Type B pancreatic cell (in vitro differentiated cells): Measurements from ENCODE around the gene CAMSAP1. TPM values are rescaled to one million over a fixed set of nuclear protein-coding genes. Genes with fewer than 3 reads are reported as not detected.

Experiments used
- DNase-seq: peaks from one replicate; pipeline ENCODE4 v3.0.0; 2021; ENCODE audit warnings: mixed read lengths; ENCODE audit not compliant: unreplicated experiment; ENCODE audit errors: extremely low spot score
- H3K27ac Mint-ChIP-seq: 2 replicates; pipeline ENCODE4 v1.8.0; 2021; ENCODE audit warnings: mild to moderate bottlenecking, mixed read lengths
- H3K27me3 Mint-ChIP-seq: 2 replicates; pipeline ENCODE4 v1.8.0; 2021; ENCODE audit warnings: mixed read lengths
- H3K36me3 Mint-ChIP-seq: 2 replicates; pipeline ENCODE4 v1.8.0; 2021; ENCODE audit warnings: mixed read lengths
- H3K4me1 Mint-ChIP-seq: one replicate; pipeline ENCODE4 v1.8.0; 2021; ENCODE audit warnings: mixed read lengths; ENCODE audit not compliant: unreplicated experiment
- H3K4me3 Mint-ChIP-seq: 2 replicates; pipeline ENCODE4 v1.8.0; 2021; ENCODE audit warnings: mild to moderate bottlenecking, mixed read lengths
- H3K9me3 Mint-ChIP-seq: 2 replicates; pipeline ENCODE4 v1.8.0; 2021; ENCODE audit warnings: mixed read lengths
- total RNA-seq: library from RNA; stranded (reverse); gene quantifications from 2 replicates; pipeline ENCODE4 v1.2.1, GENCODE V29; 2021; ENCODE audit warnings: low replicate concordance
- TF ChIP-seq, protein P1 (sequence below): fragments of 200-600 bp; sonication (generic); conservative IDR thresholded peaks from 2 replicates; pipeline ENCODE4 v1.5.0; 2021; ENCODE audit warnings: antibody characterized with exemption, mild to moderate bottlenecking

Gene CAMSAP1
- total RNA-seq, 1 donor from 2014 or later = 58.2 TPM

DNA sequence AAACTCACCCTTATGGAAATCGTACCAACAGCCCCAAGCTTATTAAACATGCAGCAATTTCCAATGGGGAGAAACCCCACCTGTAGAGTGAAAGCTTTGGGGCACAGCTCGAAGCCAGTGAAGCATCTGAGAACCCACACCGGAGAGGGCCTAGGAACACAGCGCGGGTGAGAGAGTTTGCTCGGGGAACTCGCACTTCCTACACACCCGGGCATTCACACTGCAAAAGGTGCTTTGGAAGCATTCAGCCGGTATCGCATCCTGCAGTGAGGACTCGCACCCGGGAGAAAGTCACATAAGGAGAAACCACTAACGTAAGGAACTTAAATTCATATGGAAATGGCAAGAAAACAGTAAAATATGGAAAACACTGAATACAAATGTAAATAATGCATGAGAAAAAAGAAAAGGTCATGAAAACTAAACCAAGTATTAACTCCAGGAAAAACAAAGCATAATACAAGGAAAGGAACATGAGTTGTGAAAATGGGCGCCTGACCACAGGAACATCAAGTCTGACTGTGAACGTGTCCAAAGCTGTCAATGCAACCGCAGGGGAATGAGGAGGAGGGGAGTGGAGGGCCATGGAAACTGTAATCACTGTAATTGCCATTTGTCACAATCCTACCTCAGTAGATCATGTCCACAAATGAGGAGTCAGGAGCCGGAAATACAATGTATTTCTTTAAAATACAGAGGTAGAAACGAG, 28.7 kb downstream of the CAMSAP1 start:
- Mint-ChIP-seq H3K36me3 (peaks cover 11% of the 10 kb centered on the region), H3K4me3 (no peak overlapping the region), H3K4me1 (peaks cover 35% of the 10 kb centered on the region), H3K9me3 (no peaks in the 10 kb centered on the region), H3K27me3 (no peaks in the 10 kb centered on the region), H3K27ac (no peak overlapping the region)
- DNase-seq = no peak
- TF ChIP-seq, protein P1, sequence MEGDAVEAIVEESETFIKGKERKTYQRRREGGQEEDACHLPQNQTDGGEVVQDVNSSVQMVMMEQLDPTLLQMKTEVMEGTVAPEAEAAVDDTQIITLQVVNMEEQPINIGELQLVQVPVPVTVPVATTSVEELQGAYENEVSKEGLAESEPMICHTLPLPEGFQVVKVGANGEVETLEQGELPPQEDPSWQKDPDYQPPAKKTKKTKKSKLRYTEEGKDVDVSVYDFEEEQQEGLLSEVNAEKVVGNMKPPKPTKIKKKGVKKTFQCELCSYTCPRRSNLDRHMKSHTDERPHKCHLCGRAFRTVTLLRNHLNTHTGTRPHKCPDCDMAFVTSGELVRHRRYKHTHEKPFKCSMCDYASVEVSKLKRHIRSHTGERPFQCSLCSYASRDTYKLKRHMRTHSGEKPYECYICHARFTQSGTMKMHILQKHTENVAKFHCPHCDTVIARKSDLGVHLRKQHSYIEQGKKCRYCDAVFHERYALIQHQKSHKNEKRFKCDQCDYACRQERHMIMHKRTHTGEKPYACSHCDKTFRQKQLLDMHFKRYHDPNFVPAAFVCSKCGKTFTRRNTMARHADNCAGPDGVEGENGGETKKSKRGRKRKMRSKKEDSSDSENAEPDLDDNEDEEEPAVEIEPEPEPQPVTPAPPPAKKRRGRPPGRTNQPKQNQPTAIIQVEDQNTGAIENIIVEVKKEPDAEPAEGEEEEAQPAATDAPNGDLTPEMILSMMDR = no peak

DNA sequence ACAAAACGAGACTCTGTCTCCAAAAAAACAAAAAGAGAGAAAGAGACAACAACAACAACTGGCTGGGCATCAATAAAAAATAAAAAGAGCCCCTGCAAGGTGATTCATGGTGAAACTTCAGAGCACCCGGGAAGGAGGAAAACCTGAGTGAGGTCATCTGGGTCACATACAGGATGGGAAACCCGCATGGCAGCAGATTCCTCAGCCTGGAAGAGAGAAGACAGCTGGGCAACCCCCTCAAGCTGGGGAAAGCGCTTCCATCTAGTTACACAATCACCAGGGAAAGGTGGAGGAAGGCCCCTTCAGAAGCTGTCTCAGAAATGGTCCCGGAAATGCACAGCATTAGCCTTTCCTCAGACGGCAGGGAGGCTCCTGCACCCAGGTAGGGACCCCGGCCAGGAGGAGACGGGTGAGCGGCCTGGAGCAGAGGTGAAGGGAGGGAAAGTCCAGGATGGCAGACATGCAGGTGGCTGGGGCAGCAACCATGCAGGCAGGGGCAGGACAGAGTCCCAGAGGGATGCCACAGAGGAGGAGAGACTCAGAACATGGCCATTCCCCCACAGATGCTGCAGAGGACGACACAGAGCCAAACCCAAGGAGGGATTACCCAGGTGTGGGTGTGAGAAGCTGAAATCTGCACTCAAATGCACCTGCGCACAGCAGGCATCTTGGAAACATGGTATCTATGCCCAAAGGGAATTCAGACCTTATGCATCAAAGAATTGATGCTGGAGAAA, 29.4 kb downstream of the CAMSAP1 start:
- Mint-ChIP-seq H3K4me3 (no peak overlapping the region), H3K36me3 (peaks cover 11% of the 10 kb centered on the region), H3K27ac (no peak overlapping the region), H3K27me3 (no peaks in the 10 kb centered on the region), H3K4me1 (peaks cover 27% of the 10 kb centered on the region), H3K9me3 (no peaks in the 10 kb centered on the region)
- TF ChIP-seq, protein P1 = no peak
- no peak for DNase-seq

DNA sequence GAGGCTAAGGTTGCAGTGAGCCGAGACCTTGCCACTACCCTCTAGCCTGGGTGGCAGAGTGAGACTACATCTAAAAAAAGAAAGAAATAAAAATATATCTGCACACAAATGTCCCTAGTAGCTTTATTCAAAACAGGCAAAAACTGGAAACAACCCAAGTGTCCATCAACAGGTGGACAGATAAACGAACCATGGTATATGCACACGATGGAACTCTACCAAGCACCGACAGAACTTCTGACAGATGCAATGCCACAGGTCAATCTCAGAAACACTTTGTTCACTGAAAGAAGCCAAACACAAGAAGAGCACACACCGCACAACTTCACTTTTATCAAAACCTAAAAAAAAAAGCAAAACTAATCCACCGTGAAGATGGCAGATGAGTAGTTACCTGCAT, 30.4 kb downstream of the CAMSAP1 start:
- TF ChIP-seq, protein P1 = no peak
- Mint-ChIP-seq H3K9me3 (no peaks in the 10 kb centered on the region), H3K4me3 (no peak overlapping the region), H3K4me1 (peaks cover 25% of the 10 kb centered on the region), H3K27ac (no peak overlapping the region), H3K36me3 (peaks cover 11% of the 10 kb centered on the region), H3K27me3 (no peaks in the 10 kb centered on the region)
- DNase-seq = no peak

DNA sequence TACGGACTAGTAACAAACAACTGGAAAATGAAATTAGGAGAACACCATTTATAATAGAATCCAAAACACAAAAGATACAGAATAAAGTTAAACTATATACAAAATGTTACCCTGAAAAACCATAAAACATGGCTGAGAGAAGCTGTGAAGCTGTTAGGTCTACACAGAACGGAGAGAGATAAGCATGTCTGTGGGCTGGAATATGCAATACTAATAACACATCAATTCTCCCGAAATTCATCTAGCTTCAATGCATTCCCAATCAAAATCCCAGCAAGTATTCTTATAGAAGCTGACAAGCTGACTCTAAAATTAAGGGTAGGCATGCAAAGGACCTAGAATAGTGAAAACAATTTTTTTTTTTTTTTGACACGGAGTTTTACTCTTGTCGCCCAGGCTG, 32.5 kb downstream of the CAMSAP1 start:
- TF ChIP-seq, protein P1 = no peak
- no peak overlapping the region for H3K27ac Mint-ChIP-seq
- no peak overlapping the region for H3K4me3 Mint-ChIP-seq
- H3K4me1 Mint-ChIP-seq = peaks cover 25% of the 10 kb centered on the region
- H3K27me3 Mint-ChIP-seq = no peaks in the 10 kb centered on the region
- peaks cover 19% of the 10 kb centered on the region for H3K36me3 Mint-ChIP-seq
- DNase-seq = no peak
- H3K9me3 Mint-ChIP-seq = no peaks in the 10 kb centered on the region

DNA sequence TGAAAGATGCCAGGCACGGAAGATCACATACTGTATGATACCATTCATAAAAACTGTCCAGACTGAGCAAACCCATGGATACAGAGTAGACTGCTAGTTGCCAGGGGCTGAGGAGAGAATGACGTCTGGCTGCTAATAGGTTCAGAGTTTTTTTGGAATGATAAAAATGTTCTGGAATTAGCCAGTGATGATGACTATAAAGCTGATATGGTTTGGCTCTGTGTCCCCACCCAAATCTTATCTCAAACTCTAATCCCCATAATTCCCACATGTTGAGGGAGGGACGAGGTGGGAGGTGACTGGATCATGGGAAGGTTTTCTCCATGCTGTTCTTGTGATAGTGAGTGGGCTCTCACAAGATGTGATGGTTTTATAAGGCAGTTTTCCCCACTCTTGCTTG, 37.4 kb downstream of the CAMSAP1 start:
- H3K27ac Mint-ChIP-seq = no peak overlapping the region
- H3K4me1 Mint-ChIP-seq = peaks cover 6% of the 10 kb centered on the region
- H3K36me3 Mint-ChIP-seq = peaks cover 16% of the 10 kb centered on the region
- H3K27me3 Mint-ChIP-seq = no peaks in the 10 kb centered on the region
- no peaks in the 10 kb centered on the region for H3K9me3 Mint-ChIP-seq
- TF ChIP-seq, protein P1 = no peak
- no peak overlapping the region for H3K4me3 Mint-ChIP-seq
- no peak for DNase-seq
